KBM-7 (cell line): ENCODE results near the gene EDEM1.
"Not testable (repeated sequence)": the region's sequence is repeated elsewhere in the genome, so short reads cannot be mapped to it uniquely, and the experiment has no call there.

ENCODE experiments used
- DNase-seq: peaks from one replicate; pipeline ENCODE4 v3.0.0-alpha.2; 2015
- in situ Hi-C: fragments of 300-500 bp; cut with MboI; formaldehyde crosslinking; loops from 2 replicates; pipeline ENCODE4 v1.14.3; 2020; ENCODE audit warnings: low sequenced_read_pairs, low pct_unique_long_range_greater_than_20kb, mixed read lengths

EDEM1 gene

DNA sequence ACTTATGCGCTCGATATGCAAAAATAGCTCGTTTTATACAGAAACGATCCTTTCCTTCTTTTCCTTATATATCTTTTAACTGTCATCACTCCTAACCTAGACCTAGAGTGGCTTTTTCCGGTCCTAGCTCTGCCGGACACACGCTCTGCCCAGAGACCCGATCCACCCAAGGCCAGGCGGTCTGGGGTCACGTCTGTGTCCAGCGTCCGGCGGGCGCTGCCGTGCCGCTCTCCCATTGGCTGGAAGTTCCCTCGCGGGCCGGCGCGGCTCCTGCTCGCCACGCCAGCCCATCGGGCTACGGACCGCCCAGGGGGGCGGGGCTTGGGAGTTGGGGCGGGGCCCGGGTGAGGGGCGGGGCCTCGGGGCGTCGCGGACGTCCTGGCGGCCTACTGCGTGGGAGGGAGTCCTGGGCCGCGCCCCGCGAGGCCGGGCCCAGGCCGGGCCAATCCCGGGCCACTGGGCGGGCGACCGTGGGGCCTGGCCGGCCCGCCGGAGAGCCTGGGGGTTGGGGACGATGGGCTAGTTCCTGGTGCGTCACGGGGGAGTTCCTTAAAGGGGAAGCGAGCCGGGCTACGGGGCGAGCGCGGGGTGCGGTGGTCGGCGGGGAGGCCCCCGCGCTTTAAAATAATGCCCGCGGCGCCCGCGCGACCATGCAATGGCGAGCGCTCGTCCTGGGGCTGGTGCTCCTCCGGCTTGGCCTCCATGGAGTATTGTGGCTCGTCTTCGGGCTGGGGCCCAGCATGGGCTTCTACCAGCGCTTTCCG is at the start of gene EDEM1:
EDEM1 (plus strand) TSS at position 552 of the 764 bp plus-strand sequence; CDS start at position 651, 99 bp downstream.
- in situ Hi-C loops, result no loop called here

DNA sequence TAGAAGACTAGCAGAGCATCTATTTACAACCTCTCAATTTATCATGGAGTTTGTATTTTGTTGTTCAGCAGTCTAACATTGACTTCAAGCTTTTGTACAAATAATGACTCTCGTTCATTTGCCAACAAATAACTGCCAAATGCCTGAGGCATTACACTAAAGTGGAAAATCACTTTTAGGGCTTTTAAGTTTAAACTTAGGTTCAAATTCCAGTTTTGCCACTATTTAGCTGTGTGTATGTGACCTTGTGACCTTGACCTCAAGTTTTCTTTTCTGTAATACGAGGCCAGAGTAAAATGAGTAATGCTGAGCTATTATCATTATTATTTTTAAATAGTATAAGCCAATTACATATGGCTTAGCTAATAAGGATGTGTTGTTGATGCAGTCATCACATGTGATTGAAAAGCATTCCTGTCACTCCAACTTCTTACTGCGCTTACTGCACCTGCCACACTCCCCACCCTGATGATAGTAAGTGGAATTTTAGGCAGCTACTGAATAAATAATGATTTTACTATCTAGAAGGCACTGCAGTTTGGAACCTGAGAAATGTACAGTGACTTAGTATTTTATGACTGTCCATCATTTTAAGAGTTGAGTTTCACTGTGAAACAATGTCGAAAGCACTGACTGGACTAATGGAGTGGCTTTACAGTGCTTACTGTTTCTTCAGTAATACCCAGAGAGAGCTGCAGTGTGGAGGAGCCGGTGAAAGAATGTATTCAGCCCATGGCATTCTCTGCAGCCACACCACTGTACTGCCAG is 49.1 kb upstream of the EDEM1 start:
- DNase-seq, result no peak
- in situ Hi-C loops, result no loop called here

More for the DNA sequence above, at the start of gene EDEM1:
- DNase-seq, result peak; percentile 95

DNA sequence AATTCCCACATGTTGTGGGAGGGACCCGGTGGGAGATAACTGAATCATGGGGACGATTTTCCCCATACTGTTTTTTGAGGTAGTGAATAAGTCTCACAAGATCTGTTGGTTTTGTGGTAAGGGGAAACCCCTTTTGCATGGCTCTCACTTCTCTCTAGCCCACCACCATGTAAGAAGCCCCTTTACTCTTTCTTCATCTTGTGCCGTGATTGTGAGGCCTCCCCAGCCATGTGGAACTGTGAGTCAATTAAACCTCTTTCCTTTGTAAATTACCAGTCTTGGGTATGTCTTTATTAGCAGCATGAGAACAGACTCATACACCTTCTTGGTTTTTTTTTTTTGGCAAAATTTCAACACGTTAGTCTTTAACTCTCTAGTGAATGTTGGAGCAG is 47.3 kb upstream of the EDEM1 start:
- in situ Hi-C loops, result no loop called here
- no peak for DNase-seq

DNA sequence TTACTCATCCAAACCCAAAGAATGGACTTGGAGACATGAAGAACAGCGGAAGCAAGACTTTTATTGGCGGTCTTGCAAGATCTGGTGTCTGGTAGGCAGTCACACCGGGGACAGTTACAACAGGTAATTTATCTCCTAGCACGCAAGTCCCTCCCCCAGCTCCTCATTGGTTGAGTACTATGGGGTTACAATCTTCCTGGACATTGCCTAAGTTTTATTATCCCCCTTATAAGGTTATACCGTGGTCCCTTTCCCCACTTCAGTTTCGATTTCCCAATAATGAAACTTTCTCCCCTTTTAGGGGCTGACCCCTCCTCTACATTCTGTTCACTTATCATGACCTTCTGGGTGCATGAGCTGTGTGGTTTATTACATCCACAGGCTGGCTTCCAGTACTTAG is 46.7 kb upstream of the EDEM1 start:
- DNase-seq, result no peak
- in situ Hi-C loops, result no loop called here

DNA sequence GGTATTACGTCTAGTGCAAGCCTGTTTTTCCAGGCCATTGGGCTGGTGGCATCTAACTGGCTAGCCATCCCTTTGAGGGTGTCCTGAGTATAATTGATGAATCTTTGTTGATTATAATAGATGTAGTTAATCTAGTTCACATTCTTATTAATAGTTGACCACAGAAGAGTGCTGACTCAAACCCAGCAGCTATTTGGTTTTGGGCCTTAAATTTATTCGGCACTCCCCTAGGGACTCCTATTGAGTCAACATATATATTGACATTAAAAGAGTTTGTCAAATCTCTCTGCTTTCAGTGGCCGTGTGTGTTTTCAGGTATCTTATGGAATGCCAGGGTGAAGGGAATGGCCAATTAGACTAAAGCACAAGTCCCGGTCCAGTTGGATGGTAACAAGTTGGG is 45.7 kb upstream of the EDEM1 start:
- in situ Hi-C loops, result no loop called here
- DNase-seq, result no peak

DNA sequence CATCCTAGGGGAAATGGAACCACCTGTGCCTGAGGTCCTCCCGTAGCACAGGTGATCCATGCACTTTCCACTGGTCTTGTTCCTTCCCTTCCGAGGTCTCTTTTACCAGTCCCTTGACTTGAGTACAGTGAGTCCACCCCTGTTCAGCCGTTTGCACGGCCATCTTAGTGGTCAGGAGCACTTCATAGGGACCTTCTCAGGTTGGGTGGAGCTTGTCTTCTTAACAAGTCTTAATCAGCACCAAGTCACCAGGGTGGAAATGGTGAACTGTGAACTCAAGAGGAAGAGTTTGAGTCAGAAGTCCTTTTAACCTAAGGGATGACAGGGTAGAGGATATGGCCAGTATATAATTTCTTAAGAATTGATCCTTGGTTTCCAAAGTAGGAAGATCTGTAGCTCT is 44.0 kb upstream of the EDEM1 start:
- no peak for DNase-seq
- in situ Hi-C loops, result no loop called here

DNA sequence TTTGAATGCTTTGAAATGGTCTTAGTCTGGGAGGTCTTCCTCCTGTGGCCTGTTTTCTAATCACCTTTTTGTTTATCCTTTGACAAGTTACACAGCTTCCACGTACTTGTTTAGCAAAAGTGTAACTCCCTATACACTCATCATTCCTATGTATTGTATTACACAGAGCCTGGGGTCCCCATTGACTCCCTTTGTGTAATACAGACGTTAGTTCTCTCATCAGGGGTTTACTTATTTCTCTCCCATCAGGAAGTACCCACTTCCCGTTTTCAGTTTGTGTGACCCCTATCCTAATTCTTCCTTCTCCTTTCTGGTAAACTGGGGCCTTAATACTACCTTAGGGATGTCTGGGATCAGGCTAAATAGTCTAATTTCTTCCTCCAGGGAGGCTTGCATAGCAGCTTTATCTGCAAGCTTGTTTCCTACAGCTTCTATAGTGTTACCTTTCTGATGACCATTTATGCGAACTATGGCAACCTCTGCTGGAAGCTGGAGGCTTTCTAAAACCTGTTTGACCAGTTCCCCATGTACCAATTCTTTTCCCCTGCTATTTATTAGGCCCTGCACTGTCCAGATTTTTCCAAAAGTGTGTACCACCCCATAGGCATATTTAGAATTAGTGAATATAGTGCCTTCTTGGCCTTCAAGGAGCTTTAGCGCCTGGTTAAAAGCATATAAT is 43.1 kb upstream of the EDEM1 start:
- peak; percentile 67 for DNase-seq
- in situ Hi-C loops, result no loop called here

DNA sequence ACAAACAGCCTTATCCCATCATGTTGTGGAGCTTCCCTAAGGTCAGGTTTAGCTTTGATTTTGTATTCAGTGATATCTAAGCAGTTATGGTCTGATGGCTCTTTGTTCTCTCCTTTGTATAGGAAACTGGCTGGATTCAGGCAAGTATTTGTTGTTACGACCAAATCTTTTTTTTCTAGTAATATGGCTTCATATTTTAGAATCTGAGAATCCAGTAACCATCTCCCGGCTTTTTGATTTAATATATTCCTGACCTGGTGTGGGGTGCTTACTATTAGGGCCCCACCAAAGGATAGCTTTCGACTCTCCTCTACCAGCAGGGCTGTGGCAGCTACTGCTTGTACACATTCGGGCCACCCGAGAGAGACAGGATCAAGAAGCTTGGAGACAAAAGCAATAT is 42.4 kb upstream of the EDEM1 start:
- in situ Hi-C loops, result no loop called here
- no peak for DNase-seq

DNA sequence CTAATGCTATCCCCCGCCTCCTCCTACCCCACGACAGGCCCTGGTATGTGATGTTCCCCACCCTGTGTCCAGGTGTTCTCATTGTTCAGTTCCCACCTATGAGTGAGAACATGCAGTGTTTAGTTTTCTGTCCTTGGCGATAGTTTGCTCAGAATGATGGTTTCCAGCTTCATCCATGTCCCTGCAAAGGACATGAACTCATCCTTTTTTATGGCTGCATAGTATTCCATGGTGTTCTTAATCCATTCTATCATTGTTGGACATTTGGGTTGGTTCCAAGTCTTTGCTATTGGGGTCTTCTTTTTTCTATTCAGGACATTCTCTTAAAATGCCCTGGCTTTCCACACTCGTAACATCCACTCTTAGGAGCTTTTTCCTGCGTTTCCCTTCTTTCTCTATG is 40.4 kb upstream of the EDEM1 start:
- DNase-seq, in situ Hi-C loops: not testable (repeated sequence)

DNA sequence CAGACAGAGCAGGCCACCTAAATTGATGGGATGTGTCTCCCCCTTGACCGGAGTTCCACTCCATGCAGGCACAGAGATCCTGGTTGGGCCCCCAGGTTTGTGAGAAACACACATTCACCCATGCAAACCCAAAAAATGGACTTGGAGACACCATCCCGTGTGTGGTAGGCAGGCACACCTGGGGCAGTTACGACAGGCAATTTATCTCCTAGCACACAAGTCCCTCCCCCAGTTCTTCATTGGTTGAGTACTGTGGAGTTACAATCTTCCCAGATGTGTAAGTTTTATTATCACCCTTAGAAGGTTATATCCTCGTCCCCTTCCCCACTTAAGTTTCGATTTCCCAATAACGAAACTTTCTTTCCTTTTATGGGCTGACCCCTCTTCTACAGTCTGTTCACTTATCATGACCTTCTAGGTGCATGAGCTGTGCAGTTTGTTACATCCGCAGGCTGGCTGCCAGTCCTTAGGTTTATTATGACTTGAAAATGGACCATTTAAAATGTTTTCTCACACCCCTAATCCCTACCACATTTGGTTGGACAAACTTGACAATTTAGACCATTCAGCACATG is 38.1 kb upstream of the EDEM1 start:
- in situ Hi-C loops, result no loop called here
- no peak for DNase-seq

DNA sequence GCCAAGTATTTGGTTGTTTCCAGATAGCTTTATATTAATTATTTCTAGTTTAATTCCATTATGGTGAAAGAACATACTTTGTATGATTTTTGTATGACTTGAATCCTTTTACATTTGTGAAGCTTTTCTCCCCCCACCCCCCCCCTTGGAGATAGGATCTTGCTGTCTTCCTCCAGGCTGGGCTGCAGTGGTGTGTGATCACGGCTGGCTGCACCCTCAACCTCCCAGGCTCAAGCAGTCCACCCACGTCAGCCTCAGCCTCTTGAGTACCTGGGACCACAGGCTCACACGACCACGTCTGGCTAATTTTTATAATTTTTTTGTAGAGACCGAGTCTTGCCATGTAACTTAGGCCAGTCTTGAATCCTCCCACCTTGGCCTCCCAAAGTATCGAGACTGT is 35.9 kb upstream of the EDEM1 start:
- DNase-seq, result no peak
- in situ Hi-C loops, result no loop called here

DNA sequence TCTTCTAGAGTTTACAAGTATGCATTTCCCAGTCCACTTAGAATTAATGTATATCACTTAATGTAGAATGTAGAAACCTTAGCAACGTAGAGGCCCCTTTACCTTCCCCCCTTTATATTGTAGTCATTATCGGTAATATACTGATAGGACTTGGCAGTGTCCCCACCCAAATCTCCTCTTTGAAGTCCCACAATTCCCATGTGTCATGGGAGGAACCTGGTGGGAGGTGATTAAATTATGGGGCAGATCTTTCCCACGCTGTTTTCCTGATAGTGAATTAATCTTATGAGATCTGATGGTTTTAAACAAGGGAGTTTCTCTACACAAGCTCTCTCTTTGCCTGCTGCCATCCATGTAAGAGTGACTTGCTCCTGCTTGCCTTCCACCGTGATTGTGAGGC is 34.4 kb upstream of the EDEM1 start:
- in situ Hi-C loops, result no loop called here
- DNase-seq, result no peak

DNA sequence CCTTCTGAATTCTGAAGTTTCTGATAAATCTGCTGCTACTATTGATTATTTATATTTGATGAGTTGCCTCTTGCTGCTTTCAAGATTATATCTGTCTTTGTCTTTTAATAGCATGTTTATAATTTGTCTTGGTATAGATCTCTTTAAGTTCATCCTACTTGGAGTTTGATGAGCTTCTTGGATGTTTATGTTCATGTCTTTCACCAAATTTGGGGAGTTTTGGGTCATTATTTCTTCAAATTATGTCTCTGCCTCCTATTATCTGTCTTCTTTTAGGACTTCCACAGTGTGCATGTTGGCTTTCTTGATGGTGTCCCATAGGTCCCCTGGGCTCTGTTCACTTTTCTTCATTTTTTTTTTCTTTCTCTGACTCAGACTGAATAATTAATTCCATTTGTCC is 32.3 kb upstream of the EDEM1 start:
- in situ Hi-C loops, result no loop called here
- DNase-seq, result no peak

DNA sequence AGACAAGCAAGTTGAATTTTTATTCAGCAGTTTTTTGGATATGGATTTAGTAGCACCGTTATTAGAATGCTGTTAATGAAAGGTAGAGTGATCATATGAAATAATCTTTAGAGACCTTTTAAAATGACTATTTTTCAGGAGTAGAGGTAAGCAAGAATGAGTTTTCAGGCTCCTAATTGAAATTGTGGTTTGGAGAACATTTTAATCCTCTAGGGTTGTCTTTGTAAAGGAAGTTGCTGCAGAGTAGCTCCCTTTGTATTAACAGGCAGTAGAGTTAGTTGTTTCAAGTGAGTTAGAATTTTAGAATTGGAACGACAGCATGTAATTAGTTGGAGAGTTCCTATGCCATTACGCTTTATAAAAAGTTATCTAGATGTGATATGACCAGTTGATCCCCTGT is 27.2 kb upstream of the EDEM1 start:
- in situ Hi-C loops, result no loop called here
- DNase-seq, result no peak

DNA sequence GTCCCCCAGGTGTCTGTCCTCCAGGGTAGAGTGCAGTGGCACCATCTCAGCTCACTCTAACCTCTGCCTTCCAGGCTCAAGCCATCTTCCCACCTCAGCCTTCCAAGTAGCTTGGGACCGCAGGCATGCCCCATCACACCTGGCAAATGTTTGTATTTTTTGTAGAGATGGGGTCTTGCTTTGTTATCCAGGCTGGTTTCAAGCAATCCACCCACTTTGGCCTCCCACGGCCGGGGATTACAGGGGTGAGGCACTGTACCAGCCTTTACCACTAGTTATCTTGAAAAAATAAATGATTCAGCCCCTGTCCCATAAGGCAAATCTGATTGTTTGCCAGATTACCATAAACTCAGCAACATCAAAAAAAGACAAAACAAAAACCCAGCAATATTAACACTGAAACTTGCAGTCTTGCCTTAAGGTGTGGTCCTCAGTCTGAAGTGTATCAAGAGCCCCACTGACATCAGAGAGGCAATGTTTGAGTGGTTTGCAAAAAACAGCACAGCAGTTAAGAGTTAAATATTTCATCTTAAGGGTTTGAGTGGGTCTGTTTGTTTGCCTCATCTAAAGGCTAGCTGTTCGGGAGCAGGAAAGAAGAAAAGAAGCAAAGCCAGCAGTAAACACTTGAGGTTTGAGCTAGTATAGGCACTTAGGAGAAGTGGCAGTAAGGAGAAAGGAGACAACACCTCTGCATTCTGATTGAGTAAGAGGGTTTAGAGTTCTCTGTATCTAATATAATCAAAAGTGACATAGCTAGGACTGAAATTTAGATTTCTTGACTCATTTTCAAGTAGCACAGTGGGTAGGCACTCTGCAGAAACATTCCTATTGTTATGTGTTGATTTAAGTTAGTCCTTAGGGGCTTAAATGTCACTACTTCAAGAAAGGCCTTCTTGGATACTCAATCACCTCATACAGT is 26.3 kb upstream of the EDEM1 start:
- in situ Hi-C loops, result no loop called here
- no peak for DNase-seq

DNA sequence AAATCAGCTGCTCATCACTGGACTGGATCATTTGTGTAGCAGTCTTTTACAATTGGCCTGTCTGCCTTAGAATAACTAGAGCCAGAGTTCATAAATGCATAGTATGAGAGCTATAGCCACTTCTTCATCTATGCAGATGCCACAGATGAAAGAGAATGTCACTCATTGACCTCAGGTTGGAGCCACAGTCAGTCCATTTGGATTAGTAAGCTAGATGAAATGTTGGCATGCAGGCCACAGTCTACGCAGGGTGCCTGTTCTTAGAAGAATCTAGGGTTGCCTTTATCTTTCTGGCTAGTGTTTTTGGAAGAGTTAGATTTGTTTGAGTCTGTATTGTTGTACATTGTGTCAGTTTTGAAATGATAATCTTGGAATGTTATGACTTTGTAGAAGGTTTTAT is 25.4 kb upstream of the EDEM1 start:
- DNase-seq, result no peak
- in situ Hi-C loops, result no loop called here

DNA sequence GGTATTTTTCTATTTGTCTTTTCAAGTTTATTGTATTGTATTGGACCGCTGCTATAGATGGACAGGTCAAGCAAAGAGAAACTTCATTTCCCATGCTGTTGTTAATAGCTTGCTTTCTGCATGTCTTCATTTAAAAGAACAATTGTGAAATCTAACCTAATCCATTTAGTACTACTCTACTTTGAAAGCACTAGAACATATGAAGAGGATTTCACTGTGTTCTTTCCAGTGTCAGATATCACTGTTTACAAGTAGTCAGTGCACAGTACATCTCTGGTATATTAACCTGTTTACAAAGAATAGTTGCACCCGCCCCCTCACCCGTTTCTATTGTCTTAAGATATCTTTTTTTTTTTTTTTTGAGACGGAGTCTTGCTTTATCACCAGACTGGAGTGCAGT is 21.8 kb upstream of the EDEM1 start:
- in situ Hi-C loops, result no loop called here
- DNase-seq, result no peak

DNA sequence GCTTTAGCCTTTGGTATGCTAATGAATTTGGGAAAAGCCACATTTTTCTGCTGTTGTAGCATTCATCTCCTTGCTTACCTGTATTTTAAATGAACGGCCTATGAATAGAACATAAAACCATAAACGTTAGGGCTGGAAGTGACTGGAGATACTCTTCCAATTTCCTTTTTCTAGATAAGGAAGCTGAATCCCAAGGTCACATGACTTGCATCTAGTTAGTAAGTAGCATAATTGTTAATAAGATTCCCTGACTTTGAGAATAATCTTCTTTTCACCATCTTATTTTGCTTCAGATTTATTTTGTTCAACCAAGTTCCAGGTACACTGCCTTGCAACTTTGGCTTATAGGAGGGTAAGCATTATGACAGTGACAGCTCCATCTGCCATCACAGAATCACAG is 20.7 kb upstream of the EDEM1 start:
- in situ Hi-C loops, result no loop called here
- DNase-seq, result no peak

DNA sequence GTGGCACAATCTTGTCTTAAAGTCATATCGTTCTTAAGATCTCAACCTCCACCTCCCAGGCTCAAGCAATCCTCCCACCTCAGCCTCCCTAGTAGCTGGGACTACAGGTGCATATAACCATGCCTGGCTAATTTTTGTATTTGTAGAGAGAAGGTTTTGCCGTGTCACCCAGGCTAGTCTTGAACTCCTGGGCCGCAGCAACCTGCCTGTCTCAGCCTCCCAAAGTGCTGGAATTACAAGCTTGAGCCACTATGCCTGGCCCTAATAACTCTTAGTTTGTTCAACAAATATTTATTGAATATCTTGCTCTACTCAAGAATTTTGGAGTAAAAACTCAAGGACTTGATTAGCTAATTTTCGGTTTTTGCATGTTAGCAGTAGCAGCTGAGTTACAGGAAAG is 19.4 kb upstream of the EDEM1 start:
- no peak for DNase-seq
- in situ Hi-C loops, result no loop called here
